Vagina (tissue), 2 donors: Measurements from ENCODE around the gene PHF21B. TPM values are rescaled to one million over a fixed set of nuclear protein-coding genes. Genes with fewer than 3 reads are reported as not detected.

ENCODE experiments used
- DNase-seq, 2 donors: peaks; one replicate each; pipeline ENCODE4 v3.0.0-alpha.2; 2017; ENCODE audit errors: extremely low spot score in 2 of 2
- H3K27ac ChIP-seq: fragments of 200-600 bp; sonication (generic); one replicate; pipeline ENCODE4 v1.5.1; 2019
- H3K27me3 ChIP-seq: fragments of 200-600 bp; sonication (generic); one replicate; pipeline ENCODE4 v1.5.1; 2019
- H3K36me3 ChIP-seq, 2 donors: fragments of 200-600 bp; sonication (generic); one replicate each; pipeline ENCODE4 v1.5.1; 2017 to 2019
- H3K4me1 ChIP-seq: fragments of 200-600 bp; sonication (generic); one replicate; pipeline ENCODE4 v1.5.1; 2019
- H3K4me3 ChIP-seq, 2 donors: fragments of 200-600 bp; sonication (generic); 1 replicate in 1 of 2; 2 replicates in 1 of 2; pipeline ENCODE4 v1.5.1; 2016 to 2019
- H3K9me3 ChIP-seq: fragments of 200-600 bp; sonication (generic); one replicate; pipeline ENCODE4 v1.5.1; 2019
- CTCF ChIP-seq, 3 experiments: fragments of 450-650 bp in 2 of 3; fragments of 200-600 bp in 1 of 3; sonication (generic) in 1 of 3; IDR thresholded peaks; one replicate each; pipeline ENCODE4 v1.5.1; 2017 to 2019; ENCODE audit warnings: antibody characterized with exemption in 3 of 3, mild to moderate bottlenecking in 2 of 3, moderate library complexity in 2 of 3
- POLR2A ChIP-seq, 2 donors: fragments of 450-650 bp; IDR thresholded peaks; one replicate each; pipeline ENCODE4 v1.6.1; 2017; ENCODE audit warnings: antibody characterized with exemption in 2 of 2, mild to moderate bottlenecking in 2 of 2, moderate library complexity in 2 of 2
- POLR2AphosphoS5 ChIP-seq, 2 donors: sonication (generic); formaldehyde crosslinking; IDR thresholded peaks; one replicate each; pipeline ENCODE4 v1.9.0; 2017; ENCODE audit warnings: antibody characterized with exemption in 2 of 2, mild to moderate bottlenecking in 2 of 2, low read depth in 1 of 2; ENCODE audit not compliant: insufficient read depth in 1 of 2
- intact Hi-C: fragments of 100-400 bp; cut with DNase I; formaldehyde crosslinking; loops from one replicate; pipeline ENCODE4 v1.15.1; 2023
- total RNA-seq: library from RNA; depleted of rRNA; stranded (reverse); fragments of >200 nt; gene quantifications from one replicate; pipeline ENCODE4 v1.2.3, GENCODE V29; 2016

The PHF21B gene
- total RNA-seq, 1 donor from 2014 or later, result 2.2 TPM

GRCh38 chr22:44917372-44918165 lies 92.2 kb downstream of the PHF21B start:
- TF ChIP-seq POLR2AphosphoS5 (IDR thresholded peaks at IDR 0.05; ENCODE audit: insufficient read depth in 1 of 2, low read depth in 1 of 2) (no peak), POLR2A (IDR thresholded peaks at IDR 0.05) (no peak), CTCF (IDR thresholded peaks at IDR 0.05) (no peak)
- H3K27me3 ChIP-seq, result no peaks in the 10 kb centered on the region
- no peaks in the 10 kb centered on the region for H3K36me3 ChIP-seq
- H3K9me3 ChIP-seq, result no peaks in the 10 kb centered on the region
- DNase-seq, result no peak
- no peaks in the 10 kb centered on the region for H3K4me1 ChIP-seq
- no peak overlapping the region for H3K27ac ChIP-seq
- no peak overlapping the region for H3K4me3 ChIP-seq
- intact Hi-C loops, result no loop called here

GRCh38 chr22:44916281-44917231 lies 93.2 kb downstream of the PHF21B start:
- no peaks in the 10 kb centered on the region for H3K9me3 ChIP-seq
- no peaks in the 10 kb centered on the region for H3K4me1 ChIP-seq
- H3K27me3 ChIP-seq, result no peaks in the 10 kb centered on the region
- H3K4me3 ChIP-seq, result no peak overlapping the region
- TF ChIP-seq CTCF (IDR thresholded peaks at IDR 0.05) (no peak), POLR2A (IDR thresholded peaks at IDR 0.05) (no peak), POLR2AphosphoS5 (IDR thresholded peaks at IDR 0.05; ENCODE audit: insufficient read depth in 1 of 2, low read depth in 1 of 2) (no peak)
- no peaks in the 10 kb centered on the region for H3K36me3 ChIP-seq
- no peak for DNase-seq
- H3K27ac ChIP-seq, result no peak overlapping the region
- intact Hi-C loops, result no loop called here

- H3K27ac ChIP-seq, result no peak overlapping the region
- no peak for DNase-seq
Measured at GRCh38 chr22:44915441-44915840, 94.4 kb downstream of the PHF21B start.

GRCh38 chr22:44914026-44914721 lies 95.6 kb downstream of the PHF21B start:
- TF ChIP-seq POLR2AphosphoS5 (IDR thresholded peaks at IDR 0.05; ENCODE audit: insufficient read depth in 1 of 2, low read depth in 1 of 2) (no peak), CTCF (IDR thresholded peaks at IDR 0.05) (no peak), POLR2A (IDR thresholded peaks at IDR 0.05) (no peak)
- no peak for DNase-seq
- Histone ChIP-seq H3K4me1 (no peaks in the 10 kb centered on the region), H3K27me3 (no peaks in the 10 kb centered on the region), H3K36me3 (no peaks in the 10 kb centered on the region), H3K4me3 (no peak overlapping the region), H3K27ac (no peak overlapping the region), H3K9me3 (no peaks in the 10 kb centered on the region)
- intact Hi-C loops, result no loop called here

More at GRCh38 chr22:44915441-44915840, 94.4 kb downstream of the PHF21B start:
- no peaks in the 10 kb centered on the region for H3K27me3 ChIP-seq
- TF ChIP-seq CTCF (IDR thresholded peaks at IDR 0.05) (no peak), POLR2AphosphoS5 (IDR thresholded peaks at IDR 0.05; ENCODE audit: insufficient read depth in 1 of 2, low read depth in 1 of 2) (no peak), POLR2A (IDR thresholded peaks at IDR 0.05) (no peak)
- no peaks in the 10 kb centered on the region for H3K36me3 ChIP-seq
- no peaks in the 10 kb centered on the region for H3K9me3 ChIP-seq
- no peaks in the 10 kb centered on the region for H3K4me1 ChIP-seq
- no peak overlapping the region for H3K4me3 ChIP-seq
- intact Hi-C loops, result no loop called here
